ENCODE measurements around the gene BLMH.

BLMH gene

DNA sequence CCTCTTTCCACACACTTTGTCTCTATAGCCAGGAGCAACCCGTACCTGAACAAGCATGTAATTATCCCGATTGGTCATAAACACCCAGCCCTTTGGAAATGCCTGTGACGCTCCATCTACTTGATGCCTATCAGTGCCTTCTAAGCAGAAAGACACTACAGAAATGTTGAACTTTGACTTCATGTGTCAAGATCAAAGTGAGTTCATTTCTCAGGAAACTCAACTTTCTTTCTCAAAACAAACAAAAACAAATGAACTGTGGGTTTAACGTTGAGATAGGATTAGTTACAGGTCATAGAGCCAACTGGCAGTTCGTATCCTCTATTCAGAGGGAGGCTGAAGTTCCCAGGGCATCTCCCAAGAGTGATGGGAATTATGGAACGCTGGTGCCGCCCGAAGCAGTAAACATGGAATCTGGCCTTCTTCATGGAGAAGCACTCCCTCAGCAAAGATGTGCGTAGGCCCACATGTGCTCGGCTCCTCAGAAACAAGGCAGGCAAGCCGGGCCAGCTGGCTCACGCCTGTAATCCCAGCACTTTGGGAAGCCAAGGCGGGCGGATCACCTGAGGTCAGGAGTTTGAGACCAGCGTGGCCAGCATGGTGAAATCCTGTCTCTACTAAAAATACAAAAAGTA, 65.7 kb downstream of the BLMH start:
- H3K4me1 ChIP-seq (ENCODE audit: insufficient read depth, low read length): no peaks in the 10 kb centered on the region
- no peak overlapping the region for H3K4me3 ChIP-seq (ENCODE audit: low read depth in 1 of 2, low read length in 2 of 2)
- H3K27me3 ChIP-seq (ENCODE audit: control insufficient read depth in 1 of 2, insufficient read depth in 2 of 2, low read length in 2 of 2): no peaks in the 10 kb centered on the region

DNA sequence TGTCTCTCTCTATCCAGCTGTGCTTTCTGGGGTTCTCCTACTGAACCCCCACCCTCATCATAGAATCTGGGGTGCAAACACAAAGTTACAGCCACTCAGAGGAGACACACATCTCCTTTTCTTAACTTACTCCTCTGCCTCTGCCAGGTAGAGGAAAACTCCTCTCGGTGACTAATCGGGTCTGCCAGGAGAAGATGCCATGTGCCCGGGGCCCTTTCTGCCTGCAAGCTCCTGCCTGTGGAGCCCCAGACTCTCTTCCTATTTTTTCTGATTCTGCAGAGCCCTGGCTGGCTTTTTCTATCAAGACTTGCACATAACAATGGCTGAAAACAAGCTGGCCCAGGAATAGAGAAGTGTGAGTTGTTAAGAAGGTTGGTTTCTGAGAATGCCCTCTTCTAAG, 66.6 kb downstream of the BLMH start:
- H3K27ac ChIP-seq (ENCODE audit: low read depth, low read length): no peak overlapping the region
- no peaks in the 10 kb centered on the region for H3K4me1 ChIP-seq (ENCODE audit: insufficient read depth, low read length)
- no peak overlapping the region for H3K4me3 ChIP-seq (ENCODE audit: low read depth in 1 of 2, low read length in 2 of 2)
- H3K36me3 ChIP-seq (ENCODE audit: insufficient read depth, low read length): no peaks in the 10 kb centered on the region
- no peaks in the 10 kb centered on the region for H3K9me3 ChIP-seq (ENCODE audit: low read length)
- no peaks in the 10 kb centered on the region for H3K27me3 ChIP-seq (ENCODE audit: control insufficient read depth in 1 of 2, insufficient read depth in 2 of 2, low read length in 2 of 2)
- H3K9ac ChIP-seq (ENCODE audit: low read length): no peak overlapping the region

More for the DNA sequence above, 65.7 kb downstream of the BLMH start:
- Histone ChIP-seq H3K27ac (ENCODE audit: low read depth, low read length) (no peak overlapping the region), H3K9ac (ENCODE audit: low read length) (no peak overlapping the region), H3K36me3 (ENCODE audit: insufficient read depth, low read length) (no peaks in the 10 kb centered on the region), H3K9me3 (ENCODE audit: low read length) (no peaks in the 10 kb centered on the region)

DNA sequence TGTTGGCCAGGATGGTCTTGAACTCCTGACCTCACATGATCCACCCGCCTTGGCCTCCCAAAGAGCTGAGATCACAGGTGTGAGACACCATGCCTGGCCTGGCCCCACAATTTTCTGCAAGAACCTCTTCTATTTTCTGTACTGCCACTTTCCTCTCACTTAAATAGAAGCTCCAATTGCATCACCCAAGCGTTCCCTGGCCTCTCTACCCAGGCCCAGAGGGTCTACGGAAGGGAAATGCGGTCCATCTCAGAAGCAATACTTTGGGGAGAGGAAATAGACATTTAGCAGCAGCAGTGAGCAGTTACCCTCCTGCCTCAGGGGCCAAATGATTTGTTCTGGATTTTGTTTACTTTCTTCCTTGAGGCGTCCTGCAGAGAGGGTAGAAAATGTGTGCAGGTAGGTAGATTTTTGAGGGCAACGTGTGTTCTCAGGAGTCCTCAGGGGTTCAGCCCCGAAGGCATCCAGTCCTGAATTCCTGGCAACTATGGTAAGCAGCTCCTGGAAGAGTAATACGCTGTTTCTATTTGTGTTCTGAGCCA, 67.3 kb downstream of the BLMH start:
- Histone ChIP-seq H3K9ac (ENCODE audit: low read length) (no peak overlapping the region), H3K4me3 (ENCODE audit: low read depth in 1 of 2, low read length in 2 of 2) (no peak overlapping the region), H3K9me3 (ENCODE audit: low read length) (no peaks in the 10 kb centered on the region), H3K4me1 (ENCODE audit: insufficient read depth, low read length) (no peaks in the 10 kb centered on the region), H3K27me3 (ENCODE audit: control insufficient read depth in 1 of 2, insufficient read depth in 2 of 2, low read length in 2 of 2) (no peaks in the 10 kb centered on the region), H3K27ac (ENCODE audit: low read depth, low read length) (no peak overlapping the region), H3K36me3 (ENCODE audit: insufficient read depth, low read length) (no peaks in the 10 kb centered on the region)

DNA sequence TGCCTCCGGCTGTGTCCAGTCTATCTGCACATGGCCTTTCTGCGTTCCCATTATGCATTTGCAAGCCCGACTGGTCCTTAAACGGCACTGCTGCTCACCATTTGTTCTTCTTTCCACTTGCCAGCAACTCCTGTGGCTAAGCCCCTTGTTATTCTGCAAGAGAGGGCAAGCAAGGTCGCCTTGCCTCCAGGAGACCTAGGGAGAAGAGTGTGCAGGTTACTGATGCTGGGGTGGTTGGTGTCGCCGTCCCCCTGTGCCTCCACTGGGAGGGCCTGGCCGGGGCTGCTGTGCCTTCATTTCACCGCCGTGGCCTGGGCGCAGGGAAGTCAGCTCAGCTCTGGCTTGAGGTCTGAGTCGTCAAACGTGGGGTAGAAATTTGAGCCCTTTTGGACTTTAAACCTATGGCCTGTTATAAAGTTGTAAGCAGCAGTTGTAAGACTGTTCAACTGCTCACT, 69.0 kb downstream of the BLMH start:
- H3K27ac ChIP-seq (ENCODE audit: low read depth, low read length): no peak overlapping the region

DNA sequence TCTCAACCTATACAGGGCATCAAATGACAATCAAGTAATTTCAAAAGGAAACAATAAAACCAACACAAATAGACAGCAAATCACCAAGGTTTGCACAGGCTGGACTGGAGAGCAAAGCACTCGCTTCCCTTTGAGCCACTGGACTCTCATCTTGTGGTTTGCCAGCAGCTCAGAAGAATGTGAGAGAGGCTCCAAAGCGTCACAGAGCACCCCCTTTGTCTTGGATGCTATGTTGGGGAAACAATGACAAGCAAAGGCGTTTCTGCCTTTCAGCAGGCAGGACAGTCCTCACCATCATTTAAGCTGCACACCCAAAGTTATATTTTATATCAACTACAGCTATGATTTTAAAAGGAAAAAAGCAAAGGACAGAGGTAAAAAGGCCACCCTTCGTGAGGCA, 69.5 kb downstream of the BLMH start:
- Histone ChIP-seq H3K27ac (ENCODE audit: low read depth, low read length) (no peak overlapping the region), H3K9ac (ENCODE audit: low read length) (no peak overlapping the region), H3K4me3 (ENCODE audit: low read depth in 1 of 2, low read length in 2 of 2) (no peak overlapping the region), H3K36me3 (ENCODE audit: insufficient read depth, low read length) (no peaks in the 10 kb centered on the region), H3K9me3 (ENCODE audit: low read length) (no peaks in the 10 kb centered on the region), H3K27me3 (ENCODE audit: control insufficient read depth in 1 of 2, insufficient read depth in 2 of 2, low read length in 2 of 2) (no peaks in the 10 kb centered on the region), H3K4me1 (ENCODE audit: insufficient read depth, low read length) (no peaks in the 10 kb centered on the region)

More for the DNA sequence above, 69.0 kb downstream of the BLMH start:
- H3K4me3 ChIP-seq (ENCODE audit: low read depth in 1 of 2, low read length in 2 of 2): no peak overlapping the region
- H3K9me3 ChIP-seq (ENCODE audit: low read length): no peaks in the 10 kb centered on the region
- H3K4me1 ChIP-seq (ENCODE audit: insufficient read depth, low read length): no peaks in the 10 kb centered on the region
- no peaks in the 10 kb centered on the region for H3K27me3 ChIP-seq (ENCODE audit: control insufficient read depth in 1 of 2, insufficient read depth in 2 of 2, low read length in 2 of 2)
- H3K36me3 ChIP-seq (ENCODE audit: insufficient read depth, low read length): no peaks in the 10 kb centered on the region
- no peak overlapping the region for H3K9ac ChIP-seq (ENCODE audit: low read length)

DNA sequence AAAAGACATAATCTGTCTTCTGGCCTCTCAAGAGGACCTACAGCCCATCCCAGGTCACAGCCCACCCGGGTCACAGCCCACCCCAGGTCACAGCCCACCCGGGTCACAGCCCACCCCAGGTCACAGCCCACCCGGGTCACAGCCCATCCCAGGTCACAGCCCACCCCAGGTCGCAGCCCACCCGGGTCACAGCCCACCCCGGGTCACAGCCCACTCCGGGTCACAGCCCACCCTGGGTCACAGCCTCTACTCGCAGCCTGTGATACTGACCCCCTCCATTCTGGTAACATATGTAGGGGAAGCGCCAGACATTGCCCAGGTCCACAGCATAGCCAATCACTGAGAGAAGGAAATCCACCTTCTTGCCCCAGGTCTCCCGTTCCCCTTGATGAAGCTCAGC, 70.4 kb downstream of the BLMH start:
- H3K4me1 ChIP-seq (ENCODE audit: insufficient read depth, low read length): no peaks in the 10 kb centered on the region
- no peaks in the 10 kb centered on the region for H3K9me3 ChIP-seq (ENCODE audit: low read length)
- H3K27me3 ChIP-seq (ENCODE audit: control insufficient read depth in 1 of 2, insufficient read depth in 2 of 2, low read length in 2 of 2): no peaks in the 10 kb centered on the region
- H3K27ac ChIP-seq (ENCODE audit: low read depth, low read length): no peak overlapping the region
- H3K36me3 ChIP-seq (ENCODE audit: insufficient read depth, low read length): no peaks in the 10 kb centered on the region
- H3K4me3 ChIP-seq (ENCODE audit: low read depth in 1 of 2, low read length in 2 of 2): no peak overlapping the region
- H3K9ac ChIP-seq (ENCODE audit: low read length): no peak overlapping the region

DNA sequence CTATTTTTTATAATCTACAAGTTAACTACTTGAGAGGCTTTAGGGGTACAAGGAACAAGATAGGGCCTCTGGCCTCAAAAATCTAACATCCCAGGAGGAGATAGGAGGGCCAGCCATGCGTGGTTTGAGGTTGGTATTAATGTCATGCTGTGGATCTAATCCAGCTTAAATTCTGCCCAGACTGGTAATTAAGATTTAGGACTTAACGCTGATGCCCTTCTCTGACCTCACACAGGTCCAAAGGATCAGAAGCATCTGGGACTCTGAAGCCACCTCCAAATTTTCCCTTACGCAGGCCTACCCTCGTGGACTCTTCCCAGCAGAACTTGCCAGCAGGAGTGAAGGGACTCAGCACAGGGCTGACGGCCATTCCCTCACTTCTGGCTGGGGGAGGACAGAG, 71.3 kb downstream of the BLMH start:
- Histone ChIP-seq H3K27ac (ENCODE audit: low read depth, low read length) (no peak overlapping the region), H3K9me3 (ENCODE audit: low read length) (no peaks in the 10 kb centered on the region), H3K36me3 (ENCODE audit: insufficient read depth, low read length) (no peaks in the 10 kb centered on the region), H3K4me3 (ENCODE audit: low read depth in 1 of 2, low read length in 2 of 2) (no peak overlapping the region), H3K27me3 (ENCODE audit: control insufficient read depth in 1 of 2, insufficient read depth in 2 of 2, low read length in 2 of 2) (no peaks in the 10 kb centered on the region), H3K9ac (ENCODE audit: low read length) (no peak overlapping the region), H3K4me1 (ENCODE audit: insufficient read depth, low read length) (no peaks in the 10 kb centered on the region)

DNA sequence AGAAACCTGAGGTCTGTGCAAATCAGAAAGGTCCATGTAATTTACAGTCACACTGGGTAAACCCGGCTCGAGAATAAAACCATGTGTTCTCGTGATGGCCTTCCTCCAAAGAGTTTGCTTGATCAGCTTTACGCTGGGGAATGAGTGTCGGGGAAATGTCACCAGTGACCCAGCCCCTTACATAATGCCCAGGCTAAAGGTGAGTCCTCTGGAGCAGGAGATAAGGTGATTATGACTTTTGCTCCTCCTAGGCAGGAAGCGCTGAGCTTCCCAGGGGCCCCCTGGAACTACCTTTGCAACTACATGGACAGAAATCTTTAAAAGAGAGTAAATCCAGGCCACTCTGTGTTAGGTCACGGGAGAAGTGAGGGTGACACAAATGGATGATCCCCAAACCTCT, 71.9 kb downstream of the BLMH start:
- no peaks in the 10 kb centered on the region for H3K9me3 ChIP-seq (ENCODE audit: low read length)
- H3K4me1 ChIP-seq (ENCODE audit: insufficient read depth, low read length): no peaks in the 10 kb centered on the region
- no peak overlapping the region for H3K4me3 ChIP-seq (ENCODE audit: low read depth in 1 of 2, low read length in 2 of 2)

DNA sequence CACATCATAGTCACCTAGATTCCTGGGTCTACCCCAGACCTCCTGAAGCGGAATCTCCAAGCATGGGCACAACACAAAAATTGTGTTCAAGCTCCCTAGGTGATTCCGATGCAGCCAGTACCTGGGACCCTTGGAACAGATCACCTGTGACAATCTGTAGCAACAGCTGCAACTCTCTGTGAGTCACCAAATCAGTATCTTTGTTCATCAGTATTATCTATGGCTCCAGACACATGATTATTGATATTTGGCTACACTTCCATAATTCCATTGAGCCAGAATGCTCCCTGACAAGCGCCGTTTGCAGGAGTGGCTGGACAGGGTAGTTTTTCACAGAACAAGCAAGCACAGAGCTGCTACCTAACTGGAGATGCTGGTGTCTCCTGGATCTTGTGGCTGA, 72.4 kb downstream of the BLMH start:
- Histone ChIP-seq H3K27ac (ENCODE audit: low read depth, low read length) (no peak overlapping the region), H3K4me3 (ENCODE audit: low read depth in 1 of 2, low read length in 2 of 2) (no peak overlapping the region), H3K27me3 (ENCODE audit: control insufficient read depth in 1 of 2, insufficient read depth in 2 of 2, low read length in 2 of 2) (no peaks in the 10 kb centered on the region), H3K9me3 (ENCODE audit: low read length) (no peaks in the 10 kb centered on the region), H3K36me3 (ENCODE audit: insufficient read depth, low read length) (no peaks in the 10 kb centered on the region), H3K9ac (ENCODE audit: low read length) (no peak overlapping the region), H3K4me1 (ENCODE audit: insufficient read depth, low read length) (no peaks in the 10 kb centered on the region)

More for the DNA sequence above, 71.9 kb downstream of the BLMH start:
- Histone ChIP-seq H3K9ac (ENCODE audit: low read length) (no peak overlapping the region), H3K27me3 (ENCODE audit: control insufficient read depth in 1 of 2, insufficient read depth in 2 of 2, low read length in 2 of 2) (no peaks in the 10 kb centered on the region), H3K27ac (ENCODE audit: low read depth, low read length) (no peak overlapping the region), H3K36me3 (ENCODE audit: insufficient read depth, low read length) (no peaks in the 10 kb centered on the region)

DNA sequence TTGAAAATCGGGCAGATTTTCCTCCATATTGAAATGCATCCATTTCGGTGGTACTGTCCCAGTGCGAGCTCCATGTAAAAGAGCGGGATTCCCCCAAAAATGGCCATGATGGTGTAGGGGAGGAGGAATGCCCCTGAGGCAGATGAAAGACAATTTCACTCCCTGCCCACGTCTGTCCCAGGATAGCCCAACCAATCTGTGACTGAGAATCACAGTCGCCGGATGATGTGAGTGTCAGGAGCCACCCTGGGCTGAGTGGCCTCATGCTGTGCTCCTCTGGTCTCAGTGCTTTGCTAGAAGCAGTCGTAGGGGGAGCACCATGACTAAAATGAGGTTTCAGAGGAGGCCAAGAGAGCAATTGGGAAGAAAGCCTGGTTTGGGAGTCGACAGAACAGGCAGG, 72.9 kb downstream of the BLMH start:
- Histone ChIP-seq H3K27ac (ENCODE audit: low read depth, low read length) (no peak overlapping the region), H3K4me1 (ENCODE audit: insufficient read depth, low read length) (no peaks in the 10 kb centered on the region), H3K9me3 (ENCODE audit: low read length) (no peaks in the 10 kb centered on the region), H3K9ac (ENCODE audit: low read length) (no peak overlapping the region), H3K36me3 (ENCODE audit: insufficient read depth, low read length) (no peaks in the 10 kb centered on the region), H3K27me3 (ENCODE audit: control insufficient read depth in 1 of 2, insufficient read depth in 2 of 2, low read length in 2 of 2) (no peaks in the 10 kb centered on the region), H3K4me3 (ENCODE audit: low read depth in 1 of 2, low read length in 2 of 2) (no peak overlapping the region)

DNA sequence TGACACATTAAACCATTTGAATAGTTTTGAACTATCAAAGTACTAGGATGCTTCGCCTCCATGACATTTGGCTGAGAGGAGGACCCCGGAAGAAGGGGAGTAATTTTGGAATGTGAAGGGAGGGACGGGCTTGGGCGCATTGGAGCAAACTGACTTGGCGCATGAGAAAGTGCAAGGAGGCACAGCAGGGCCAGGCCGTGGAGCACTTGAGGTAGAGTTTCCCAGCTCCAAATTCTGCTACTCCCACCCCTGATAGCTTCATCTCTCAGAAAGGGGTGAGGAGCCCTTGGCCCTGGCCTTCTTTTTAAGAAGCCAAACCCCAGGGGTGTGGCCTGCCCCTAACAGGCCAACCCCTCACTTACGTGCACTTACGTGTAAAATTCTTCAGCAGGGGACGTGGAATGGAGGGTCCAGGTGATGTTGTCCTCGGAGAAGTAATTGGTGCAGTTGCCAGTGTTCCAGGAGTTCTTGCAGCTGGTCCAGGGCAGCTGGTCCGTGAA, 73.9 kb downstream of the BLMH start:
- Histone ChIP-seq H3K27me3 (ENCODE audit: control insufficient read depth in 1 of 2, insufficient read depth in 2 of 2, low read length in 2 of 2) (no peaks in the 10 kb centered on the region), H3K27ac (ENCODE audit: low read depth, low read length) (no peak overlapping the region), H3K9ac (ENCODE audit: low read length) (no peak overlapping the region)

DNA sequence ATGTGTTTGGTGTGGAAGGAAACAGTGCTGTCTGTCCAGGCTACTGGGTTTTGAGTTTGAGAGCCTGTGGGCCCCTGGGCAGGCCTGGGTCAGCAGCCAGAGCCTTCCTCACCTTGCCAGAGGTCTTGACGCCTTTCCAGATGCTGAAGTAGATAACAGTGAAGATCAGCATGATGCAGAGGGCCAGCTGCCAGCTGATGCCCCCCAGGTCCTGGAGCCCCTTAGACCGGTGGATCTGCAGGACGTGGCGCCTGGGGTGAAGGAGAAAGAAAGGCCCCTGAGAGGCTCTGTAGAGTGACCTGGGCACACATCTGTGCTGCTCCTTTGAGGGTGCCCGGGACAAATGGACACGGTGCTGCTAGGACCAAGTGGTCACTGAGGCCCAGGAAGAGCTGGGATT, 74.7 kb downstream of the BLMH start:
- Histone ChIP-seq H3K9me3 (ENCODE audit: low read length) (no peaks in the 10 kb centered on the region), H3K36me3 (ENCODE audit: insufficient read depth, low read length) (no peaks in the 10 kb centered on the region), H3K9ac (ENCODE audit: low read length) (no peak overlapping the region), H3K27ac (ENCODE audit: low read depth, low read length) (no peak overlapping the region), H3K4me1 (ENCODE audit: insufficient read depth, low read length) (no peaks in the 10 kb centered on the region), H3K4me3 (ENCODE audit: low read depth in 1 of 2, low read length in 2 of 2) (no peak overlapping the region), H3K27me3 (ENCODE audit: control insufficient read depth in 1 of 2, insufficient read depth in 2 of 2, low read length in 2 of 2) (no peaks in the 10 kb centered on the region)

More for the DNA sequence above, 73.9 kb downstream of the BLMH start:
- no peak overlapping the region for H3K4me3 ChIP-seq (ENCODE audit: low read depth in 1 of 2, low read length in 2 of 2)
- H3K36me3 ChIP-seq (ENCODE audit: insufficient read depth, low read length): no peaks in the 10 kb centered on the region
- H3K4me1 ChIP-seq (ENCODE audit: insufficient read depth, low read length): no peaks in the 10 kb centered on the region
- no peaks in the 10 kb centered on the region for H3K9me3 ChIP-seq (ENCODE audit: low read length)

Measured in muscle layer of colon (tissue), 2 donors.